ENCODE results near the gene NAB1.

NAB1 gene

GRCh38 chr2:190655113-190655512 lies 6.2 kb downstream of the NAB1 start:
- Histone ChIP-seq H3K27me3 (ENCODE audit: insufficient read depth, low read length, poor library complexity) (no peaks in the 10 kb centered on the region), H3K36me3 (ENCODE audit: insufficient read depth, low read length) (peaks cover 14% of the 10 kb centered on the region), H3K9ac (ENCODE audit: low read depth, low read length) (no peak overlapping the region), H4K20me1 (ENCODE audit: insufficient read depth, low read length) (peaks cover 36% of the 10 kb centered on the region; the same call in 1 of the 2 replicates), H3K4me1 (ENCODE audit: insufficient read depth, low read length) (peaks cover 33% of the 10 kb centered on the region), H3K9me3 (ENCODE audit: insufficient read depth, low read length, severe bottlenecking) (no peaks in the 10 kb centered on the region), H3K79me2 (ENCODE audit: insufficient read depth, low read length) (peaks cover 99% of the 10 kb centered on the region), H2AFZ (ENCODE audit: low read depth, low read length) (no peak overlapping the region), H3K4me3 (ENCODE audit: low read depth in 1 of 2, low read length in 2 of 2) (no peak overlapping the region), H3K27ac (ENCODE audit: low read length) (no peak overlapping the region), H3K4me2 (ENCODE audit: insufficient read depth, low read length) (no peak overlapping the region)
- DNase-seq (no peak), ATAC-seq (ENCODE audit: insufficient read depth, low read depth) (no peak)
- TF ChIP-seq EZH2 (IDR thresholded peaks at IDR 0.05; ENCODE audit: borderline replicate concordance, low read depth, low read length, severe bottlenecking) = no peak
- TF ChIP-seq CTCF (IDR thresholded peaks at IDR 0.05; ENCODE audit: borderline replicate concordance, extremely low read depth, low read length, poor library complexity, severe bottlenecking) = no peak

GRCh38 chr2:190655570-190655969 lies 6.7 kb downstream of the NAB1 start:
- Histone ChIP-seq H2AFZ (ENCODE audit: low read depth, low read length) (no peak overlapping the region), H3K27ac (ENCODE audit: low read length) (no peak overlapping the region), H3K9me3 (ENCODE audit: insufficient read depth, low read length, severe bottlenecking) (no peaks in the 10 kb centered on the region), H3K79me2 (ENCODE audit: insufficient read depth, low read length) (peaks cover 99% of the 10 kb centered on the region), H4K20me1 (ENCODE audit: insufficient read depth, low read length) (peaks cover 36% of the 10 kb centered on the region; the same call in 1 of the 2 replicates), H3K4me3 (ENCODE audit: low read depth in 1 of 2, low read length in 2 of 2) (no peak overlapping the region), H3K4me1 (ENCODE audit: insufficient read depth, low read length) (peaks cover 30% of the 10 kb centered on the region), H3K4me2 (ENCODE audit: insufficient read depth, low read length) (no peak overlapping the region), H3K9ac (ENCODE audit: low read depth, low read length) (no peak overlapping the region), H3K27me3 (ENCODE audit: insufficient read depth, low read length, poor library complexity) (no peaks in the 10 kb centered on the region), H3K36me3 (ENCODE audit: insufficient read depth, low read length) (peaks cover 14% of the 10 kb centered on the region)
- DNase-seq = no peak
- TF ChIP-seq CTCF (IDR thresholded peaks at IDR 0.05; ENCODE audit: borderline replicate concordance, extremely low read depth, low read length, poor library complexity, severe bottlenecking) (no peak), EZH2 (IDR thresholded peaks at IDR 0.05; ENCODE audit: borderline replicate concordance, low read depth, low read length, severe bottlenecking) (no peak)
- ATAC-seq (ENCODE audit: insufficient read depth, low read depth) = no peak

GRCh38 chr2:190656301-190656700 lies 7.4 kb downstream of the NAB1 start:
- Histone ChIP-seq H3K9ac (ENCODE audit: low read depth, low read length) (no peak overlapping the region), H3K4me2 (ENCODE audit: insufficient read depth, low read length) (no peak overlapping the region), H3K27me3 (ENCODE audit: insufficient read depth, low read length, poor library complexity) (no peaks in the 10 kb centered on the region), H4K20me1 (ENCODE audit: insufficient read depth, low read length) (peaks cover 40% of the 10 kb centered on the region; the same call in 1 of the 2 replicates), H3K36me3 (ENCODE audit: insufficient read depth, low read length) (peaks cover 14% of the 10 kb centered on the region), H3K79me2 (ENCODE audit: insufficient read depth, low read length) (peaks cover 99% of the 10 kb centered on the region), H3K4me3 (ENCODE audit: low read depth in 1 of 2, low read length in 2 of 2) (no peak overlapping the region), H2AFZ (ENCODE audit: low read depth, low read length) (no peak overlapping the region), H3K4me1 (ENCODE audit: insufficient read depth, low read length) (peaks cover 22% of the 10 kb centered on the region), H3K27ac (ENCODE audit: low read length) (no peak overlapping the region), H3K9me3 (ENCODE audit: insufficient read depth, low read length, severe bottlenecking) (no peaks in the 10 kb centered on the region)
- DNase-seq = no peak
- ATAC-seq (ENCODE audit: insufficient read depth, low read depth) = no peak
- no peak for TF ChIP-seq EZH2 (IDR thresholded peaks at IDR 0.05; ENCODE audit: borderline replicate concordance, low read depth, low read length, severe bottlenecking)
- no peak for TF ChIP-seq CTCF (IDR thresholded peaks at IDR 0.05; ENCODE audit: borderline replicate concordance, extremely low read depth, low read length, poor library complexity, severe bottlenecking)
